Vagina (tissue), 2 donors: ENCODE data around the gene TRANK1.

Experiments
- POLR2A ChIP-seq, 2 donors: fragments of 450-650 bp; IDR thresholded peaks; one replicate each; pipeline ENCODE4 v1.6.1; 2017; ENCODE audit warnings: antibody characterized with exemption in 2 of 2, mild to moderate bottlenecking in 2 of 2, moderate library complexity in 2 of 2
- POLR2AphosphoS5 ChIP-seq, 2 donors: sonication (generic); formaldehyde crosslinking; IDR thresholded peaks; one replicate each; pipeline ENCODE4 v1.9.0; 2017; ENCODE audit warnings: antibody characterized with exemption in 2 of 2, mild to moderate bottlenecking in 2 of 2, low read depth in 1 of 2; ENCODE audit not compliant: insufficient read depth in 1 of 2
- TF ChIP-seq, protein P1 (sequence below), 3 experiments: fragments of 450-650 bp in 2 of 3; fragments of 200-600 bp in 1 of 3; sonication (generic) in 1 of 3; IDR thresholded peaks; one replicate each; pipeline ENCODE4 v1.5.1; 2017 to 2019; ENCODE audit warnings: antibody characterized with exemption in 3 of 3, mild to moderate bottlenecking in 2 of 3, moderate library complexity in 2 of 3

- TF ChIP-seq, protein P1, sequence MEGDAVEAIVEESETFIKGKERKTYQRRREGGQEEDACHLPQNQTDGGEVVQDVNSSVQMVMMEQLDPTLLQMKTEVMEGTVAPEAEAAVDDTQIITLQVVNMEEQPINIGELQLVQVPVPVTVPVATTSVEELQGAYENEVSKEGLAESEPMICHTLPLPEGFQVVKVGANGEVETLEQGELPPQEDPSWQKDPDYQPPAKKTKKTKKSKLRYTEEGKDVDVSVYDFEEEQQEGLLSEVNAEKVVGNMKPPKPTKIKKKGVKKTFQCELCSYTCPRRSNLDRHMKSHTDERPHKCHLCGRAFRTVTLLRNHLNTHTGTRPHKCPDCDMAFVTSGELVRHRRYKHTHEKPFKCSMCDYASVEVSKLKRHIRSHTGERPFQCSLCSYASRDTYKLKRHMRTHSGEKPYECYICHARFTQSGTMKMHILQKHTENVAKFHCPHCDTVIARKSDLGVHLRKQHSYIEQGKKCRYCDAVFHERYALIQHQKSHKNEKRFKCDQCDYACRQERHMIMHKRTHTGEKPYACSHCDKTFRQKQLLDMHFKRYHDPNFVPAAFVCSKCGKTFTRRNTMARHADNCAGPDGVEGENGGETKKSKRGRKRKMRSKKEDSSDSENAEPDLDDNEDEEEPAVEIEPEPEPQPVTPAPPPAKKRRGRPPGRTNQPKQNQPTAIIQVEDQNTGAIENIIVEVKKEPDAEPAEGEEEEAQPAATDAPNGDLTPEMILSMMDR (IDR thresholded peaks at IDR 0.05), result no peak
- TF ChIP-seq POLR2A (IDR thresholded peaks at IDR 0.05) (no peak), POLR2AphosphoS5 (IDR thresholded peaks at IDR 0.05; ENCODE audit: insufficient read depth in 1 of 2, low read depth in 1 of 2) (no peak)
Observed at GRCh38 chr3:36866368-36866767, 78.5 kb downstream of the TRANK1 start.
